ENCODE measurements around the gene PTH1R. TPM values are rescaled to one million over a fixed set of nuclear protein-coding genes. Genes with fewer than 3 reads are reported as not detected.

The PTH1R gene
- total RNA-seq, 5 donors from 2014 or later (not counting 1 experiment from before 2014, with no cell fraction given) = 0.32 TPM; not detected in 4

GRCh38 chr3:46948830-46949671 is 71.5 kb downstream of the PTH1R start:
- ChIA-PET CTCF (interaction anchor here in 1 of 2 donors (1.4 kb wide), 1 partner anchor 25 kb away, joined by 3 read pairs; no protein-coding TSS in a partner anchor), POLR2A (no interaction called here)
- Mint-ChIP-seq H3K36me3 (peaks cover 15% of the 10 kb centered on the region), H3K27ac (peak overlapping the region; percentile 89 to 96), H3K4me1 (peaks cover 91 to 97% (median 93%) of the 10 kb centered on the region in 3 donors), H3K9me3 (no peaks in the 10 kb centered on the region), H3K4me3 (peak overlapping the region; percentile 34 to 81 (median 76)), H3K27me3 (no peaks in the 10 kb centered on the region)
- H3K27me3 ChIP-seq (replicated peaks in 1 of 2; ENCODE audit: control insufficient read depth in 2 of 2, extremely low read depth in 1 of 2, insufficient read depth in 2 of 2, low read length in 1 of 2) = no peaks in the 10 kb centered on the region
- peak overlapping the region; percentile 93 for H3K27ac ChIP-seq (ENCODE audit: low read length)
- H3K4me1 ChIP-seq (ENCODE audit: control insufficient read depth in 1 of 2, extremely low read depth in 1 of 2, insufficient read depth in 2 of 2, low read length in 2 of 2) = peaks cover 40 to 92% of the 10 kb centered on the region in 2 experiments
- peak overlapping the region; percentile 3 to 15 for H3K4me3 ChIP-seq (ENCODE audit: control insufficient read depth in 1 of 2, extremely low read depth in 1 of 2, low read length in 1 of 2)
- H3K36me3 ChIP-seq (ENCODE audit: control insufficient read depth in 2 of 2, extremely low read depth in 1 of 2, insufficient read depth in 1 of 2, low read length in 1 of 2) = peaks cover 0 to 3% of the 10 kb centered on the region in 2 donors
- ATAC-seq (replicated peaks in 1 of 4) = no peak
- DNase-seq = peak in 2 of 35 experiments; percentile 31 to 36
- WGBS (ENCODE audit: insufficient coverage) = 37% methylated on average over 4 of the region's 6 CpGs
- H3K9me3 ChIP-seq = no peaks in the 10 kb centered on the region

DNA sequence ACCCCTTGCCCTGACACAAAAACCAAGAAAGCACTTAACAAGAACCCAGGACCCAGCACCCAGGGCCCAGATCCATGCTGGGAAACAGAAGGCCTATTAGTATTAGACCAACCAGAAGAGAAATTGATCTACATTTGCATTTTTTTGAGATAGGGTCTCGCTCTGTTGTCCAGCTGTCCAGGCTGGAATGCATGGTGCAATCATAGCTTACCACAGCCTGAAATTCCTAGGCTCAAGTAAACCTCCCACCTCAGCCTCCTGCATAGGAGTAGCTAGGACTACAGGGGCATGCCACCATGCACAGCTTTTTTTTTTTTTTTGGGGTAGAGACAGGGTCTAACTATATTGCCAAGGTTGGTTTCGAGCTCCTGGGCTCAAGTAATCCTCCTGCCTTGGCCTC is 72.7 kb downstream of the PTH1R start:
- ChIA-PET CTCF (interaction anchor here in 1 of 2 donors (0.6 kb wide), 1 partner anchor 189 kb away, joined by 3 read pairs; no protein-coding TSS in a partner anchor), POLR2A (interaction anchor here (0.6 kb wide), 2 partner anchors 17 to 24 kb away, joined by 4 to 5 read pairs; no protein-coding TSS in a partner anchor)
- Mint-ChIP-seq H3K4me3 (peak overlapping the region in 1 of 3 donors; percentile 81), H3K4me1 (peaks cover 91 to 97% (median 94%) of the 10 kb centered on the region in 3 donors), H3K27me3 (no peaks in the 10 kb centered on the region), H3K36me3 (peaks cover 11% of the 10 kb centered on the region), H3K27ac (peak overlapping the region; percentile 77 to 79), H3K9me3 (no peaks in the 10 kb centered on the region)
- ATAC-seq (replicated peaks in 1 of 4) (no peak), DNase-seq (no peak)
- Histone ChIP-seq H3K4me3 (ENCODE audit: control insufficient read depth in 1 of 2, extremely low read depth in 1 of 2, low read length in 1 of 2) (no peak overlapping the region), H3K27me3 (replicated peaks in 1 of 2; ENCODE audit: control insufficient read depth in 2 of 2, extremely low read depth in 1 of 2, insufficient read depth in 2 of 2, low read length in 1 of 2) (no peaks in the 10 kb centered on the region), H3K36me3 (ENCODE audit: control insufficient read depth in 2 of 2, extremely low read depth in 1 of 2, insufficient read depth in 1 of 2, low read length in 1 of 2) (peaks cover 0 to 3% of the 10 kb centered on the region in 2 donors), H3K27ac (ENCODE audit: low read length) (peak overlapping the region; percentile 93), H3K9me3 (no peaks in the 10 kb centered on the region), H3K4me1 (ENCODE audit: control insufficient read depth in 1 of 2, extremely low read depth in 1 of 2, insufficient read depth in 2 of 2, low read length in 2 of 2) (peaks cover 43 to 92% of the 10 kb centered on the region in 2 experiments)
- WGBS (ENCODE audit: insufficient coverage) = no CpG with 5 or more reads among the region's 2 CpGs

DNA sequence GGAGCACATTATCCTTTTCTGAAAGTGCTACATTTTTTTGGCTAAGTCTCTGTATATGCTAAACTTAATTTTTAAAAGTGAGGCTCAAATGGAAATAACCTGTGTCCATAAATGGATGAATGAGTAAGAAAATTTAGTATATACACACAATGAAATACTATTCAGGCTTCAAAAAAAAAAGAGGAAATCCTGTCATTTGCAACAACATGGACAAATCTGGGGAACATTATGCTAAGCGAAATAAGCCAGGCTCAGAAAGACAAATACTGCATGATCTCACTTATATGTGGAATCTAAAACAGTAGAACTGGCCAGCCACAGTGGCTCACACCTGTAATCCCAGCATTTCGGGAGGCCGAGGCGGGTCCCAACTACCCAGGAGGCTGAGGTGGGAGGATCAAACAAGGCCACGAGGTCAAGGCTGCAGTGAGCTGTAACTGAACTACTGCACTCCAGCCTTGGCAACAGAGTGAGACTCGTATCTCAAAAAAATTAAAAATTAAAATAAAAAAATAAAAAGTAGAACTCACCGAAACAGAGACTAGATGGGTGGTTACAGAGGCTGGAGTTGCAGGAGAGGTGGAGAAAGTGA is 73.2 kb downstream of the PTH1R start:
- ATAC-seq (replicated peaks in 1 of 4) (no peak), DNase-seq (no peak)
- no peaks in the 10 kb centered on the region for H3K27me3 Mint-ChIP-seq
- no peaks in the 10 kb centered on the region for H3K9me3 Mint-ChIP-seq
- peak overlapping the region in 1 of 3 donors; percentile 81 for H3K4me3 Mint-ChIP-seq
- peaks cover 91 to 97% (median 94%) of the 10 kb centered on the region in 3 donors for H3K4me1 Mint-ChIP-seq
- 71% methylated on average over 3 of the region's 7 CpGs for WGBS (ENCODE audit: insufficient coverage)
- no peak overlapping the region for H3K4me3 ChIP-seq (ENCODE audit: control insufficient read depth in 1 of 2, extremely low read depth in 1 of 2, low read length in 1 of 2)
- H3K36me3 Mint-ChIP-seq = peaks cover 10% of the 10 kb centered on the region
- H3K27me3 ChIP-seq (replicated peaks in 1 of 2; ENCODE audit: control insufficient read depth in 2 of 2, extremely low read depth in 1 of 2, insufficient read depth in 2 of 2, low read length in 1 of 2) = no peaks in the 10 kb centered on the region
- ChIA-PET POLR2A (interaction anchor here in 1 of 2 donors (0.6 kb wide), 1 partner anchor 16 kb away, joined by 5 read pairs; no protein-coding TSS in a partner anchor), CTCF (no interaction called here)
- H3K4me1 ChIP-seq (ENCODE audit: control insufficient read depth in 1 of 2, extremely low read depth in 1 of 2, insufficient read depth in 2 of 2, low read length in 2 of 2) = peaks cover 45 to 94% of the 10 kb centered on the region in 2 experiments
- H3K27ac Mint-ChIP-seq = peak overlapping the region in 1 of 2 donors; percentile 16
- no peaks in the 10 kb centered on the region for H3K9me3 ChIP-seq
- H3K36me3 ChIP-seq (ENCODE audit: control insufficient read depth in 2 of 2, extremely low read depth in 1 of 2, insufficient read depth in 1 of 2, low read length in 1 of 2) = peaks cover 0 to 3% of the 10 kb centered on the region in 2 donors
- H3K27ac ChIP-seq (ENCODE audit: low read length) = no peak overlapping the region

GRCh38 chr3:46952813-46953212 is 75.3 kb downstream of the PTH1R start:
- Mint-ChIP-seq H3K4me1 (peaks cover 90 to 96% (median 92%) of the 10 kb centered on the region in 3 donors), H3K27me3 (no peaks in the 10 kb centered on the region), H3K36me3 (peaks cover 4% of the 10 kb centered on the region), H3K9me3 (no peaks in the 10 kb centered on the region), H3K4me3 (peak overlapping the region in 1 of 3 donors; percentile 77), H3K27ac (peak overlapping the region; percentile 11 to 80)
- H3K9me3 ChIP-seq = no peaks in the 10 kb centered on the region
- 100% methylated on average over 1 of the region's 2 CpGs for WGBS (ENCODE audit: insufficient coverage)
- no peak overlapping the region for H3K4me3 ChIP-seq (ENCODE audit: control insufficient read depth in 1 of 2, extremely low read depth in 1 of 2, low read length in 1 of 2)
- ATAC-seq (replicated peaks in 1 of 4) (no peak), DNase-seq (no peak)
- no peaks in the 10 kb centered on the region for H3K27me3 ChIP-seq (replicated peaks in 1 of 2; ENCODE audit: control insufficient read depth in 2 of 2, extremely low read depth in 1 of 2, insufficient read depth in 2 of 2, low read length in 1 of 2)
- H3K4me1 ChIP-seq (ENCODE audit: control insufficient read depth in 1 of 2, extremely low read depth in 1 of 2, insufficient read depth in 2 of 2, low read length in 2 of 2) = peaks cover 39 to 94% of the 10 kb centered on the region in 2 experiments
- H3K36me3 ChIP-seq (ENCODE audit: control insufficient read depth in 2 of 2, extremely low read depth in 1 of 2, insufficient read depth in 1 of 2, low read length in 1 of 2) = no peaks in the 10 kb centered on the region
- ChIA-PET POLR2A (no interaction called here), CTCF (interaction anchor here in 1 of 2 donors (0.6 kb wide), 1 partner anchor 36 kb away, joined by 3 read pairs; no protein-coding TSS in a partner anchor)
- H3K27ac ChIP-seq (ENCODE audit: low read length) = peak overlapping the region; percentile 5

Other genes starting within 250 kb of the PTH1R start
- 10 to 100 TPM; 25.0 to 47.4 (median 30.6) TPM for gene ALS2CL, start 184.0 kb upstream of the PTH1R start, total RNA-seq
- 1 to 10 TPM; 2.0 to 5.3 (median 3.0) TPM for gene TMIE, start 176.3 kb upstream of the PTH1R start, total RNA-seq
- not detected for gene PRSS50, start 159.9 kb upstream of the PTH1R start, total RNA-seq
- not detected for gene MYL3, start 14.3 kb upstream of the PTH1R start, total RNA-seq
- gene CCDC12, start 99.0 kb downstream of the PTH1R start, total RNA-seq = 10 to 100 TPM; 66.5 to 78.4 (median 72.8) TPM
- 100 to 1,000 TPM; 141 to 206 (median 182) TPM for gene NBEAL2, start 101.9 kb downstream of the PTH1R start, total RNA-seq